GM18508 (cell line): ENCODE results near the gene RPS15.
"Not testable (repeated sequence)": the region's sequence is repeated elsewhere in the genome, so short reads cannot be mapped to it uniquely, and the experiment has no call there.

Experiments
- ATAC-seq: cut with Tn5 transposase; IDR thresholded peaks from one replicate; pipeline ENCODE4 v1.9.1; 2021; ENCODE audit warnings: moderate number of reproducible peaks; ENCODE audit not compliant: insufficient read depth, unreplicated experiment

Gene RPS15

GRCh38 chr19:1466018-1466460 lies 27.8 kb downstream of the RPS15 start:
- ATAC-seq, result no peak

DNA sequence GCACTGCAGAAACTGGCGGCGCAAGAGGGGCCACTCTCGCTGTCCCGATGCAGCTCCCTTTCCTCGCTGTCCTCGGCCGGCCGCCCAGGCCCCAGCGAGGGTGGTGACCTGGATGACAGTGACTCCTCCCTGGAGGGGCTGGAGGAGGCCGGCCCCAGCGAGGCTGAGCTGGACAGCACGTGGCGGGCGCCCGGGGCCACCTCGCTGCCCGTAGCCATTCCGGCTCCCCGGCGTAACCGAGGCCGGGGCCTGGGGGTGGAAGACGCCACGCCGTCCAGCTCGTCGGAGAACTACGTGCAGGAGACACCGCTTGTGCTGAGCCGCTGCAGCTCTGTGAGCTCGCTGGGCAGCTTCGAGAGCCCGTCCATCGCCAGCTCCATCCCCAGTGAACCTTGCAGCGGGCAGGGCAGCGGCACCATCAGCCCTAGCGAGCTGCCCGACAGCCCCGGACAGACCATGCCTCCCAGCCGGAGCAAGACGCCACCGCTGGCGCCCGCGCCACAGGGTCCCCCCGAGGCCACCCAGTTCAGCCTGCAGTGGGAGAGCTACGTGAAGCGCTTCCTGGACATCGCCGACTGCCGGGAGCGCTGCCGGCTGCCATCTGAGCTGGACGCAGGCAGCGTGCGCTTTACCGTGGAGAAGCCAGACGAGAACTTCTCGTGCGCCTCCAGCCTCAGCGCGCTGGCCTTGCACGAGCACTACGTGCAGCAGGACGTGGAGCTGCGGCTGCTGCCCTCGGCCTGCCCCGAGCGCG lies 28.4 kb downstream of the RPS15 start:
- no peak for ATAC-seq

- no peak for ATAC-seq
Observed at GRCh38 chr19:1467215-1467489, 29.0 kb downstream of the RPS15 start.

DNA sequence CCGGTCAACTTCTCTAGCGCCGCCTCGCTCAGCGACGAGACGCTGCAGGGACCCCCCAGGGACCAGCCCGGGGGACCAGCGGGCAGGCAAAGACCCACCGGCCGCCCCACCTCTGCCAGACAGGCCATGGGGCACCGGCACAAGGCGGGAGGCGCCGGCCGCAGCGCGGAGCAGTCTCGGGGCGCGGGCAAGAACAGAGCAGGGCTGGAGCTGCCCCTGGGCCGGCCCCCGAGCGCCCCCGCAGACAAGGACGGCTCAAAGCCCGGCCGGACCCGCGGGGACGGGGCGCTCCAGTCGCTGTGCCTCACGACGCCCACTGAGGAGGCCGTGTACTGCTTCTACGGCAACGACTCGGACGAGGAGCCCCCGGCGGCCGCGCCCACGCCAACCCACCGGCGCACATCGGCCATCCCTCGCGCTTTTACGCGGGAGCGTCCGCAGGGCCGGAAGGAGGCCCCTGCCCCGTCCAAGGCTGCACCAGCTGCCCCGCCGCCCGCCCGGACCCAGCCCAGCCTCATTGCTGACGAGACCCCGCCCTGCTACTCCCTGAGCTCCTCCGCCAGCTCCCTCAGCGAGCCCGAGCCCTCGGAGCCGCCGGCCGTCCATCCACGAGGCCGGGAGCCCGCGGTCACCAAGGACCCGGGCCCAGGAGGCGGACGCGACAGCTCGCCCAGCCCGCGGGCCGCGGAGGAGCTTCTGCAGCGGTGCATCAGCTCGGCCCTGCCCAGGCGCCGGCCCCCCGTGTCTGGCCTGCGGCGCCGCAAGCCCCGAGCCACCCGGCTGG lies 29.5 kb downstream of the RPS15 start:
- ATAC-seq, result no peak

- ATAC-seq, result no peak
Observed at GRCh38 chr19:1468274-1468820, 30.2 kb downstream of the RPS15 start.

GRCh38 chr19:1468821-1469254 lies 30.6 kb downstream of the RPS15 start:
- ATAC-seq, result no peak

- ATAC-seq, result no peak
Observed at GRCh38 chr19:1469255-1470054, 31.3 kb downstream of the RPS15 start.

DNA sequence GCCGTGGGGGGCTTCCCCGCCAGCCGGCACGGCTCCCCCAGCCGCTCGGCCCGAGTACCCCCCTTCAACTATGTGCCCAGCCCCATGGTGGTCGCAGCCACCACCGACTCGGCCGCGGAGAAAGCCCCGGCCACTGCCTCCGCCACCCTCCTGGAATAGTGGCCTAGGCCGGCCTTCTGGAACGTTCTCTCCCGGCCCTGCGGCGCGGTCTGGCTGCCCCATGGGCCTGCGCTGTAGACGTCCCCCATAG lies 31.8 kb downstream of the RPS15 start:
- ATAC-seq, result no peak

DNA sequence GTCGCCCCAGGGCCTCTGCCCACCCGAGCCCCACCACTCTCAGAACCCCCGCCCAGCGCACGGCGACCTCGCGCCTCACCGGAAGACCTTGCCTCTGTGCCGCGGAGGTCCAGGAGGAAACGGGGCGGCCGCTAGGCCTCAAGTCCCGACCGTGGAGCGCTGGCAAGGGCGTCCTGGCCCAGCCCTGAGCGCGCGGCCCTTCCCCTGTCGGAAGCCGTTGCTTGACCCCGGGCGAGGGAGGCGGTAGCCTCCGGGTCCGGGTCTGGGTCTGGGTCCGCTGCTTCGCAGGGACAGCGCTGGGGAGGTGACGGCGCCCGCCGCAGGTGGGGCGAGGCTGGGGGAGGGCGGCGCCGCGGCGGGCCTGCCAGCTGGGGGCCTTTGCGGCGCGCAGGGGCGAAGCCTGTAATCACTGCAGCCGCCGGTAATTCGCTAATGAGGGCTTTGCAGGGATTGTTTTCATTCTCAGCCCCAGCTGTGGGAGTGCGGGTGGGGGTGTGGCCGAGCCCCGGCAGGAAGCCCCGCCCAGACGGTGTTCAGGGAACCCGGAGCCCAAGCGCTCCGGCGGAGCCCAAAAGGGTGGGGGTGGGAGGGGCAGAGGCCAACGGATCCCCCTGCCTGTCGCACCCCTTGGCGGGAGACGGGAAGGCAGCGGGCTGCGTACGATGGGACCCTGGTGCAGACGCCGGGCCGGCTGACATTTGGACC lies 32.3 kb downstream of the RPS15 start:
- no peak for ATAC-seq

GRCh38 chr19:1471010-1471514 lies 32.9 kb downstream of the RPS15 start:
- ATAC-seq, result no peak

- ATAC-seq, result no peak
Observed at GRCh38 chr19:1471515-1472160, 33.4 kb downstream of the RPS15 start.

GRCh38 chr19:1472231-1473084 lies 34.3 kb downstream of the RPS15 start:
- no peak for ATAC-seq

DNA sequence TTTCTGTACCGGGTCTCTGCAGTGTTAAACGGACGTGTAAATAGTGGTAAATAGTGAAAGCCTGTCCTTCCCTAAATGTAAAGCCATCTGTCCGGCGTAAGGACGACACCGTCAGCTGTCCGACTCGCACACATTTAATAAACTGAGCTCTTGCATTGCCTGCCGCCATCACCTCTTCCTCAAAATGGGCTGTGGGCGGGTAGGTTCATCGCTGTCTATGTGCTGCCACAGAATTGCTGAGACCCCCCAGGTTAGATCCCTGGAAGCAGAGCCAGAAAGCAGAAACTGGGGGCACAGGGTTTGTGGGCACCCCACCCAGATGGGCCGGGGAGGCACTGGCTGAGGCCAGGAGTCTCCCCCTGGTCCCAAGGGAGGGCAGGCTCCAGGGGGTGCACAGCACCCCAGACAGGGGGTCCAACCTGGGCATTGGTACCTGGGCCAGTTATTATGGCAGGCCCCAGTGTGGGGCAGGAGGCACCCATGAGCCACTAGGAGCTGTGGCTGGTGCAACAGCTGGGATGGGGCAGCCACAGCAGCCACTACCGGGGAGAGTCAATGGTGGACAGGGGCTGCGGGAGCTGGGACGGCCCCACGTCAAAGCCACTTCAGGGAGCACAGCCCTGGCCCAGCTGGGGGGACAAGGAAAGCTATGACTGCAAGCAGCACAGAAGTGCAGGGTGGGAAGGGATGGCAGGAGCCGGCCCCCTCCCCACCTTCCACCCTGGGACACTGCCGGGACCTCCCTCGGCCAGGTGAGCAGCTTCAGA lies 35.1 kb downstream of the RPS15 start:
- no peak for ATAC-seq

DNA sequence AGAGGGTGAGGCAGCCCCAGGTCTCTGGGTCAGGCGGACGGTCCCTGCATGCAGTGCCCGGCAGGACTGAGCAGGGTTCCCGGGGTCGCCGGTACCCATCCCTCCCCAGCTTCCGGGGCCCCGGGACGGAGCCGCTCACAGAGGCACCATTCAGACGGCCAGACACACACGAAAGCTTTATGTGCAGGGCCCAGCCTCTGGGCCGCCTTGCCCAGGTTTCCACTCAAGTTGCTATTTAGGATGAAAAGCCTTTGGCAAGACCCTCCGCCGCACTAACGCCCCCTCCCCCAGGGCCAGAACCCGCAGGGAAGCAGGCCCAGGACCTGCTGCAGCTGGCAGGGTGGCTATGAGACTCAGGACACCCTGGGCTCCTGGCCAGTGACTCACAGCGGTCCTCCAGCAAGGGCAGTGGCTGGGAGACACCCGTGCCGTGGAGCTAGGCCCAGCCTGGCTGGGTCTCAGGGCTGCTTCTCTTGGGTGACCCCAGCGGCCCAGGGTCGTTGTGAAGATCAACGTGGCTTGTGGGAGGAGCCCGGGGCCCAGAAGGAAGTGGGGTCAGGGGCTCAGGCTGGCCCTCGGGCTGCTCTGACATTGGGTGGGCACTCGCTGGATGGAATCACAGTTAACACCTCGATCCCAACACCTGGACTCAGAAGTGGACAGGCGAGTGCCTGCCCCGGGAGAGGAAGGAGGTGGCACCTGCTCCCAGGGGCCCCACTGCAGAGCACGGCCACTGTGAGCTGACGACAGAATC lies 36.0 kb downstream of the RPS15 start:
- no peak for ATAC-seq

GRCh38 chr19:1474765-1475351 lies 36.7 kb downstream of the RPS15 start:
- ATAC-seq, result no peak

- ATAC-seq, result no peak
Observed at GRCh38 chr19:1475751-1476437, 37.7 kb downstream of the RPS15 start.

DNA sequence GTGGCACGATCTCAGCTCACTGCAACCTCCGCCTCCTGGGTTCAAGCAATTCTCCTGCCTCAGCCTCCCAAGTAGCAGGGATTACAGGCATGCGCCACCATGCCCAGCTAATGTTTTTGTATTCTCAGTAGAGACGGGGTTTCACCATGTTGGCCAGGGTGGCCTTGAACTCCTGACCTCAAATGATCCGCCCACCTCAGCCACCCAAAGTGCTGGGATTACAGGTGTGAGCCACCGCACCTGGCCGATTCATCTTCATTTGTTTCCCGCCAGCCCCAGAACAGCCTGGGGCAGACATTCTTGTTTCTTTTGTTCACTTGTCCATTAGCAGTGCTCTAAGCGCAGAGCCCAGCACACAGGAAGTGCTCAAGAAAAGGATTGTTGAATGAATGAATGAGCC lies 38.9 kb downstream of the RPS15 start:
- ATAC-seq, result not testable (repeated sequence)
